SU-DHL-6 (cell line): Measurements from ENCODE around the gene ANKLE1.

ENCODE experiments used
- EZH2phosphoT487 ChIP-seq: fragments of 200-600 bp; sonication (generic), shearing (Covaris generic); conservative IDR thresholded peaks from 2 replicates; pipeline ENCODE4 v1.6.1; 2018; ENCODE audit warnings: mild to moderate bottlenecking, antibody characterized with exemption, low read length, moderate library complexity, mixed read lengths
- TF ChIP-seq, protein P1 (sequence below): fragments of 200-600 bp; sonication (generic); IDR thresholded peaks from one replicate; pipeline ENCODE4 v1.5.1; 2017; ENCODE audit warnings: antibody characterized with exemption, mild to moderate bottlenecking, low read length, moderate library complexity; ENCODE audit not compliant: insufficient read depth, poor library complexity, severe bottlenecking

DNA sequence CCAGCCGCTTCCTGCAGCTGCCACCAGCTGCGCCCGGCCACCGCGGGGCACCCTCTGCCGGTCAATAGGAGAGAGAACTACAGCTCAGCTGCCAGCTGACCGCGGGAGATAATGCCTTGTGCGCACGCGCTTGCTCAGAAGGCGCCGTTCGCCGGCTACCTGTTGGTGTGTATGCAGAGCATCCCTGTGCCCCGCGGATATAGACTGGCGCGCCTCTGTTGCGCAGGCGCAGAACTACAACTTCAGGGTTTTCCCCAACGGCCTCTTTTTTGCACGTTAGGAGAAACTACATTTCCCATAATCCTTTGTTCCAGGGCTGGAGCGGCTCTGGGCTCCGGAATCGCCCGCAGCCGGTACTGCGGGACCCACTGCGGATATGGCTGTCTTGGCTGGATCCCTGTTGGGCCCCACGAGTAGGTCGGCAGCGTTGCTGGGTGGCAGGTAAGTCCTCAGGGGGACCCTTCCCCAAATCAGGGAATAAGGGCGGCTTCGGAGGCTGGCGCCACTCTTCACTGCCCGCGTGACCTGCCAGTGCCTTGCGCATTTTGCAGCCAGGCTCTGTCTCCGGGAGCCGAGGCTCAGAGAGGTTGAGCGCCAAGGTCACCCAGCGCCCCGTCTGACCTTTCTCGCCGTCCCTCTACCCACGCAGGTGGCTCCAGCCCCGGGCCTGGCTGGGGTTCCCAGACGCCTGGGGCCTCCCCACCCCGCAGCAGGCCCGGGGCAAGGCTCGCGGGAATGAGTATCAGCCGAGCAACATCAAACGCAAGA, 24.0 kb downstream of the ANKLE1 start, which contains the start of gene MRPL34:
- TF ChIP-seq, protein P1, sequence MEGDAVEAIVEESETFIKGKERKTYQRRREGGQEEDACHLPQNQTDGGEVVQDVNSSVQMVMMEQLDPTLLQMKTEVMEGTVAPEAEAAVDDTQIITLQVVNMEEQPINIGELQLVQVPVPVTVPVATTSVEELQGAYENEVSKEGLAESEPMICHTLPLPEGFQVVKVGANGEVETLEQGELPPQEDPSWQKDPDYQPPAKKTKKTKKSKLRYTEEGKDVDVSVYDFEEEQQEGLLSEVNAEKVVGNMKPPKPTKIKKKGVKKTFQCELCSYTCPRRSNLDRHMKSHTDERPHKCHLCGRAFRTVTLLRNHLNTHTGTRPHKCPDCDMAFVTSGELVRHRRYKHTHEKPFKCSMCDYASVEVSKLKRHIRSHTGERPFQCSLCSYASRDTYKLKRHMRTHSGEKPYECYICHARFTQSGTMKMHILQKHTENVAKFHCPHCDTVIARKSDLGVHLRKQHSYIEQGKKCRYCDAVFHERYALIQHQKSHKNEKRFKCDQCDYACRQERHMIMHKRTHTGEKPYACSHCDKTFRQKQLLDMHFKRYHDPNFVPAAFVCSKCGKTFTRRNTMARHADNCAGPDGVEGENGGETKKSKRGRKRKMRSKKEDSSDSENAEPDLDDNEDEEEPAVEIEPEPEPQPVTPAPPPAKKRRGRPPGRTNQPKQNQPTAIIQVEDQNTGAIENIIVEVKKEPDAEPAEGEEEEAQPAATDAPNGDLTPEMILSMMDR = peak; percentile 58
- no peak for TF ChIP-seq EZH2phosphoT487
